Activated CD8-positive, alpha-beta memory T cell treated with anti-CD3 and anti-CD28 coated beads, Interleukin-2, amount 50 U/mL, for 48 hours (primary cell): ENCODE results near the gene LRRC25.

Experiments used
- DNase-seq: peaks from one replicate; pipeline ENCODE4 v3.0.0-alpha.2; 2020

The LRRC25 gene

GRCh38 chr19:18435842-18436670, 38.6 kb upstream of the LRRC25 start:
- DNase-seq, result no peak

- no peak for DNase-seq
These were observed 37.9 kb upstream of the LRRC25 start for GRCh38 chr19:18435178-18435841.

GRCh38 chr19:18434411-18435175, 37.2 kb upstream of the LRRC25 start:
- no peak for DNase-seq

GRCh38 chr19:18433735-18434398, 36.4 kb upstream of the LRRC25 start:
- DNase-seq, result no peak

GRCh38 chr19:18433015-18433691, 35.7 kb upstream of the LRRC25 start:
- no peak for DNase-seq

GRCh38 chr19:18432275-18433014, 35.0 kb upstream of the LRRC25 start:
- DNase-seq, result no peak

GRCh38 chr19:18431351-18432197, 34.2 kb upstream of the LRRC25 start:
- DNase-seq, result no peak

- no peak for DNase-seq
These were observed 33.2 kb upstream of the LRRC25 start for GRCh38 chr19:18430417-18431144.

- peak; percentile 63 for DNase-seq
These were observed 32.4 kb upstream of the LRRC25 start for GRCh38 chr19:18429717-18430416.

GRCh38 chr19:18428787-18429674, 31.6 kb upstream of the LRRC25 start:
- DNase-seq, result peak; percentile 91

GRCh38 chr19:18428173-18428786, 30.9 kb upstream of the LRRC25 start:
- DNase-seq, result peak; percentile 59

GRCh38 chr19:18427743-18428113, 30.3 kb upstream of the LRRC25 start:
- DNase-seq, result no peak

GRCh38 chr19:18427080-18427742, 29.8 kb upstream of the LRRC25 start:
- peak; percentile 55 for DNase-seq

GRCh38 chr19:18426416-18426767, 29.0 kb upstream of the LRRC25 start:
- no peak for DNase-seq

GRCh38 chr19:18425515-18426415, 28.3 kb upstream of the LRRC25 start:
- no peak for DNase-seq

GRCh38 chr19:18424890-18425514, 27.6 kb upstream of the LRRC25 start:
- no peak for DNase-seq
